DMS53 (cell line): ENCODE measurements around the gene PARP12.
A peak's percentile ranks its signal among the peaks of the same experiment; 100 is the strongest.

Source experiments
- DNase-seq: peaks from one replicate; lab custom pipeline; 2025; lab: John Stamatoyannopoulos, UW

The PARP12 gene

DNA sequence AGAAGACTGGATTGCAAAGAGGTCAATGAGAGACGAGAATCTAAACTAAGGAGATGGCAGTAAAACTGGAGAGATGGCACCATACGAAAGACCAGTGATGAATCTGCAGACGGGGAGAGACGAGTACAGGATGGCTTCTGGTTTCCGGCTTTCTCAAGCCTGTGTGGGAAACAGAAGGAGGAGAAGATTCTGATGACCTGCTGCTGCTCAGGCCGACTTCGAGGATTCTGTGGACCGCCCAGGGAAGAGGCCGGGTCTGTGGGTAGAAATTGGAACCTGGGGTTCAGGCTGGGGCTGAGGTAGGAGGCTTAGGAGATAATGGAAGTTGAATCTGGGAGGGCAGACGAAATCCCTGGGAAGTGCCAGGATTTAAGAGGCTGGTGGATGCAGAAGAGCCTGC lies 48.6 kb downstream of the PARP12 start:
- no peak for DNase-seq

DNA sequence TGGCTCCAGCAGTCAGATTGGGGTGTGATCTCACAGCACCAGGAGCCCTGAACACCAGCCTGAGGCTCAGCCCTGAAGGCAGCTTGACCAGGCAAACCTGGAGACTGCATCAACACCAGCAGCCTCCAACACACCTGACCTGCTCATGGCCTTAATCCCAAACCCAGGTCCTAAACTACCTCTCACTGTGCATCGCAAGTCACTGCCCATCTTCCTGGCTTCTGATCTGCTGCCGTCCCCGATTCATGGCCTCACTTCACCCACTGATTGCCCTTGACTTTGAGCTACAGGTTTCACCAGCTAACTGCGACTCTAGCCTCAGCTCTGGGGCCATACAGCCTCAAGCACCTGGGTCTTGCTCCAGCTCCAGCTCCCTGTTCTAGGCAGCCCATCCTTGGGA lies 49.1 kb downstream of the PARP12 start:
- no peak for DNase-seq

DNA sequence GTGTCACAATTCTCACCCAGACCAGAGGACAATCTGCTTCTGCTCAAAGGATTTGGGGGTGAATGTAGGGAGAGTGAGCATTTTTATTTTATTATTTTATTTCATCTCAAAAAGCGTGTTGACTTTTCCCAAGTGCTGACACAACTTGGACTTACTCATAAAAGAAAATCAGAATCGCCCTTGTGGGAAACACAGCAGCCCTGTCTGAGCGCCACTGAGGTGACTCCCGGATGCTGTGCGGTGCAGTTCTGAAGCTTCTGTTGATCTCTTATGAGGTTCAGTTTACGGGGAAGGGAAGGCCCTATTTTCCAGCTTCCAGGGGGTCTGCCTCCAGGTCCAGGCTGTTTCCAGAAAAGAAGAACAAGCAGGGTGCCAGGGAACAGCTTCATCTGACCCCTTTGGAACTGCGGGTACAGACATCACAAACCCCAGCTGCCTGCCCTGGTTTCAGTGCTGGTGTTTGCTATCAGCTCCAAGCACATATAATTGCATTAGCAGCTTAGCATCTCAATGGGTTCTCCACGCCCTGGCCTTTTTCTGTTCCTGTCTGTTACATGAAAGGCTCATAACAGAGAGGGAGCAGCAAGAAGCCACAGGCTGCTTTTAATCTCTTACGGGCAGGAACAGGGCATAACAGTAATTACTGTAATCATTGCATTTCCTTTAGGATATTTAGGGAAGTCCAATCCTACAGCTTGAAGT lies 52.4 kb downstream of the PARP12 start:
- peak; percentile 17 for DNase-seq

DNA sequence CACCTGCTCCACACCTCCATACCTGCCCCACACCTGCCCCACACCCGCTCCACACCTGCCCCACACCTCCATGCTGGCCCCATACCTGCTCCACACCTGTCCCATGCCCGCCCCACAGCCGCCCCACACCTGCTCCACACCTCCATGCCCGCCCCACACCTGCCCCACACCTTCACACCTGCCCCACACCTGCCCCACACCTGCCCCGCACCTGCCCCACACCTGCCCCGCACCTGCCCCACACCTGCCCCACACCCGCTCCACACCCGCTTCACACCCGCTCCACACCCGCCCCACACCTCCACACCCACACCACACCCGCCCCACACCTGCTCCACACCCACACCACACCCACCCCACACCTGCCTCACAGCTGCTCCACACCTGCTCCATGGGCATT lies 53.0 kb downstream of the PARP12 start:
- DNase-seq: peak; percentile 38

DNA sequence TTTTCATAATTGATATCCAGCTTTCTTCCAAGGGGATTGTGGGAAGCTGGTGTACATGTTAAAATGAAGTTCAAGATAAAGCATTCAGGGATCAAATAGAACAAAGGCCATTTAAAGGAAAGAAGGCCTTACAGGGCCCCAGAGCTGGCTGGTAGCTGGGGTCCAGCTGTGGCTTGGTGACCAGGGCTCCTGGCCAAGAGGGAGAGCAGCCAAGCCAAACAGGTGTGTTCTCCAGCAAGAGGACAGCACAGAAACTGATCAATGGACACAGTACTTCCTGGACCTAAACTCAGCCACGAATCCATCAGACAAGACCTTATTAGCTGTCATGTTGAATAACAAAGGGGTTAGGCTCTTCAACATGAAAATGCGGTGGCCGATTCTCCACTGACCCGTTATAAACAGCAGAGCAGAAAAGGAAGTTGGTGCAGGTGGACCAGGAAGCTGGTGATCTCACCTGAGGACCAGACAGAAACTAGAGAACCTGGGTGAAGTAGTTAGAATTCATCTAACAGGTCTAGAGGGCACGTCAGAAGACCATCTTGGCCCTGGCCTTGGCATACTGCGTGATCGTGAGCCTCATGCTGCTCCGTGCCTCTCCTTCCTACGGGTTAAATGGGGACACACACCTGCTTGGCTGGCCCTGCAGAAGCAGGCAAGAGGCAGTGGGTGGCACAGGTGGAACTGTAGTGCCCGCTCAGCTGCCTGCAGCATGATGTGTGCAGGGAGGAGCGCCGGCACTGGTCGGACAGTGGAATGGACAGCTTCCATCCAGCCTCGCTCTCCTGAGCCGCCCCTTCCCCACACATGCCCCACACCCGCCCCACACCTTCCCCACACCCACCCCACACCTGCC lies 53.8 kb downstream of the PARP12 start:
- DNase-seq: peak; percentile 50

DNA sequence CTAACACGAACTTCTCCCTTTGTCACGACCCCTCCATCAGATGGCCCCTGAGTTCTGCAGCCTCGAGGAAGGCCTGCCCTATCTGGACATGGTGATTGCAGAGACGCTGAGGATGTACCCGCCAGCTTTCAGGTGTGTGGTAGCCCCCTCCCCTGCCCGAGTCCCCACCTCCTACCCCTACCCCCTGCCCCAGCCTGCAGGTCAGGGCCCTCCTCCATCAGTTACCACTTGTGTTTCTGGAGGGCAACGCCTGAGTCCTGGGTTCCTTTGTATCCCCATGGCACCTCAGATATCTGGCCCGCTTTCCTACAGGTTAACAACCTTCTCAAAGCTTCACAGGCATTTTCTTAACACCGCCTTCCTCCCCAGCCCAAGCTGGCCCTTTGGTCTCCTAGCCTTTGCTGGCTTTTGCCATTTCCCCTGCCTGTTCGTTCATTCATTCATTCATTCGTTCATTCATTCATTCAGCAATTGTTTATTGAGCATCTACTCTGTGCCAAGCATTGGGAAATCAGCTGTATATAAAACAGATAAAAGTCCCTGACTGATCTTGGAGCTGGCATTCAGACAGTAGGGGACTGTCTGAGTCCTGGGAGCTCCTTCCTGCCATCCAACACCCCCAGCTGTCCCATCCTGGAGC lies 55.6 kb downstream of the PARP12 start:
- DNase-seq: no peak

DNA sequence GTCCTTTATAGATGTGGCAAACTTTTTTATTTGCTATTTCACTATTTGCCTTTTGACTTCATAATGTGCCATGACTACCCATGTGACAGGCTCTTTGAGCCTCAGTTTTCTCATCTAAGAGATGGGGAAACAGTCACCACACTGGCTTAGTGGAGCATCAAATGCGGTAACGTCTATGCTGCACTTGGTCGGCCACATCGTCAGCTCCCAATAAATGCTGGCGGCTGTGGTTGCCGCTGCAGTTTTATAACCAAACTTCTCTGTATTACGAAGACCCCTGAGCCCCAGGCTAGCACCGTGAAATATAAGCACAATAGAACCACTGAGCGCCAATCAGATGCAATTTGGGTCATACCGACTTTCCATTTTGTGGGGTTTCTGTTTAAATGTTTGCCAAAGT lies 56.2 kb downstream of the PARP12 start:
- DNase-seq: no peak

DNA sequence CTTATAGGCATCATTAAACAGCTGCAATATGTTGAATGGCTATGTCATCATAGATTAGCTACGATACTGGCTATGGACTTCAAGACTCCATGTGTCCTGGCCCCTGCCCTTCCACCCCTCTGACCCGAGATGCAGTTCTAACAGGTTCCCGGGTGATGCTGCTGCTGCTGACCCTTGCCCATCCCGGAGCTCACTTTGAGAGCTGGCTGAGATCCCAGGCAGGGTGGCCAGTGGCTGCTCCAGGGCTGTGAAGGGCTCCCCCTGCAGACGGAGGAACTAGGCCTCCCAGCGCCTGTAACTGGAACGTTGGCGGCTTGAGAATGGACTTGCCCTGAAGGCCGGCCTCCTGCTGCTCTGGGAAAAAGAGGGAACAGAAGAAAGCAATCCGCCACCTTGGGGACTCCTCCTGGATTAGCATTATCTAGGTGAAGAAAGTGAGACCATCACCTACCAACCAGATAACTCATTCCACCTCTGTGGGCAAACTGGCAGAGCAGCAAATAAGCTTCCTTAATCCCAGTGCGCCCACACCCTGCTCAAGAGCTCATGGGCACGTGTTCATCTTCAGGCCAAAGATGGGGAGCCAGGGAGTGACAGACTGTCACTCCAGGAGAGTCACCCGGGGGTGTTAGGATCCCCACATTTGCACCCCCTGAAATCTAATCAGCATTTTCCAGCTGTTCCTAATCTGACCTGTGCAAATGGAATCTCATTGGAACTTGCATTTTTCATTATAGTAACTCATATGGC lies 56.8 kb downstream of the PARP12 start:
- DNase-seq: peak; percentile 72

DNA sequence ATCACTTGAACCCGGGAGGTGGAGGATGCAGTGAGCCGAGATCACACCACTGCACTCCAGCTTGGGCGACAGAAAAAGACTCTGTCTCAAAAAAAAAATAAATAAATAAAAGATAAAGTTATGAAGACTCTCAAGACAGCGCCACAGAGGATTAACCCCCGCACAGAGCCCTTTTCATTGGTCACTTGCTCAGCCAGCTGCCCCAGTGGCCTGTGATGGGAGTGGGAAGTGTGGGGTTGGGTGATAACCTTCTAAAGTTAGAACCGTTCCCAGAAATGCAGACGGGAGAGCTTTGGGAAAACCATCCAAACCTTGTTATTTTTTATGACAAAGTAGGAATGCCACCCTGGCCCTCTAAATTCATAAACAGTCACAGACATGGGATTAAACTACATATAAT lies 57.4 kb downstream of the PARP12 start:
- no peak for DNase-seq

DNA sequence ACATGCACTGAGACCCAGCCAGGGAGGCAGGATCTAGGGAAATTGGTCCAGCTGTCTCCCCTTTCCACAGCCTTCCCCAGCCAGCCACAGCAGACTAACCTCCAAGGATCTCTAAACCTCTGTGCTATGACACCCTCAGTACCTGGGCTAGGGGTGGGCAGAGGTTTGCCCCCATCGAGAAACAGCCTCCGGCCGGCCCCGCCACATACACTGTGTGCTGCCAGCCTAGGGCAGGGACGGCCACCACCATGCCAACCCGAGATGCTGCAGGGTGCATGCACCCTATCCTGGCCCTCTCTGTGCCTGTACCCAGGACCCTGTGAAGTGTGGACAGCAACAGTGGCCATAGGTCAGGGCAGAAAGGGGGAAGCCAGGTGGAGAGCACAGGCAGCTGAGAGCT lies 58.1 kb downstream of the PARP12 start:
- no peak for DNase-seq

DNA sequence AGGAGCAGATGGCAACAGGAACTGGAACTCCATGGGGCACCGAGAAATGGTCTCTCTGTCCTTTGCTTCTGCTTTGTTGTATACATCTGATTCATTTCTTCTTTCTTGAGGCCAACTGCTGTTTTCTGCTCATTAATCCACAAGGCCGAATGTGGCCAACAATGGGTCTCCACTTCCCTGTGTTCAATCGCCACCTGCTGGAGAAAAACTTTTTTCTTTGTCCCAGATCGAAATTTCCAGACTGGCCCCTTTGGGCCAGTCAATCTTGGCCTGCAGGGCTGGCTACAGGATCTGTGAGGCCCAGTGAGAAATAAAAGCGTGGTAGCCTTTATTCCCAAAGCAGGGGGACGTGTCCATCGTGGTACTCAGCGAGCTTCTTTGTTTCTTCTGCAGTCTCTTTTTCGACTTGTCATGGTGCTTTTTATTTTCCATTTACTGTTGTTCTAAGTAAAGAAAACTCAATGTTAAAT lies 58.8 kb downstream of the PARP12 start:
- DNase-seq: peak; percentile 81

DNA sequence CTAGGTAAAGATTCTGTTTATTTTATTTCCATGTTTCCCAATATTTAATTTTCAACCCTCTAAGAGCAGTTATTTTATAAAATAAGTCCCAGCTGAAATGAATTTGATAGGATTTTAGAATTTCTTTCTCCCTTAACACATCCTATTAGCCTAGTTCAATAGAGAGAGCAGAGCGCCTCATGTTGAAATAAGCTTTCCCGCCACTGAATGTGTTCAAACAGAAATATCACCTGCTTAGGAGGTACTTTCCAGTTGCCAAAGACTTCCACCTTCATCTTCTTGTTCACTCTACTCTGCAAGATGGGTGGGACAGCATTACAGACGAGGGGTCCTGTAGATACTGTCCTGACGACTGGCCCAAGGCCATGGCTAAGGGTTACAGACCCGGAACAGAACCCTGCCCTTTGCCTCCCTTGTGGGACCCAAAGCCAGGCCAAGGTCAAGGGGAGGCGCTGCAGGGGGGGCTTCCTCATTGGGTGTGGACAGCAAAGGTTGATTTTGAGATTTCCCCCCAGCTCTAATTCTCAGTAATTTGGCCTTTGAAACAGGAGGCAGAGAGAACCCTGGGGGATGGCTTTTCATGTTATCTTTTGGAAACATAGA lies 62.0 kb downstream of the PARP12 start:
- DNase-seq: peak; percentile 29

DNA sequence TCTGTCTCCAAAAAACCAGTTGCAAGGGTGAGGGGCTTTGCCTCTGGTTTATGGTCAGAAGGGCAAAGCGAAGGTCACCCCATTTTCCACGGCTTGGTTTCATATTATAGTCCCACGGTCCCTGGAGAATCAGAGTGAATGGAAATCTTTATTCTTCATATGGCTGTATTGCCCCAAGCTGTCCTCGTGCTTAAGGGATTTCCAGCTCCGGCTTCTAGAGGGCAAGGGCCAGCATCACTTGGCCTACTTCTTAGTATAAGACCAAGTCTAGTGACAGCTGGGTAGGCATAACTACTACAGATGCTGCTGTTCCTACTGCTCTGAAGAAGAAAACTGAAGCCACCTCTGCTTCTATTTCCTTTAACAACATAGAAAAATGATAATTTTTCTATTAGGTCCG lies 63.2 kb downstream of the PARP12 start:
- no peak for DNase-seq

DNA sequence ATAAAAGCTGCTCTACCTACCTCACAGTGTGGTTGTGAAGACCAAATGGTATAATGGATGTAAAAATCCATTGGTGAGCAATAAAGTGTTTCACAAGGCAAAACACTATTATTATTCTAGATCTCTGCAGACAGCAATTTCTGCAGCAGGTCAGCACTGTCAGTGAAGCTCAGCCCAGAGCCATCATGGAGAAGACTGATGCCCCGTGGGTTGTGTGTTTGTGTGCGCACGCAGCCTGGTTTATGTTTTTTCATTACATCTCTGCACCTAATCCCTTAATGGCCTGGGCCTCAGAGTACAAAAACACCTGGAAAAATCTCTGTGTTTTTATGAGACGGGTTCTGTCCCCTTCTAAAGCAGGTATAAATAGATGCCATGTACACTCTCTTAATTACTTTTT lies 64.2 kb downstream of the PARP12 start:
- DNase-seq: no peak

DNA sequence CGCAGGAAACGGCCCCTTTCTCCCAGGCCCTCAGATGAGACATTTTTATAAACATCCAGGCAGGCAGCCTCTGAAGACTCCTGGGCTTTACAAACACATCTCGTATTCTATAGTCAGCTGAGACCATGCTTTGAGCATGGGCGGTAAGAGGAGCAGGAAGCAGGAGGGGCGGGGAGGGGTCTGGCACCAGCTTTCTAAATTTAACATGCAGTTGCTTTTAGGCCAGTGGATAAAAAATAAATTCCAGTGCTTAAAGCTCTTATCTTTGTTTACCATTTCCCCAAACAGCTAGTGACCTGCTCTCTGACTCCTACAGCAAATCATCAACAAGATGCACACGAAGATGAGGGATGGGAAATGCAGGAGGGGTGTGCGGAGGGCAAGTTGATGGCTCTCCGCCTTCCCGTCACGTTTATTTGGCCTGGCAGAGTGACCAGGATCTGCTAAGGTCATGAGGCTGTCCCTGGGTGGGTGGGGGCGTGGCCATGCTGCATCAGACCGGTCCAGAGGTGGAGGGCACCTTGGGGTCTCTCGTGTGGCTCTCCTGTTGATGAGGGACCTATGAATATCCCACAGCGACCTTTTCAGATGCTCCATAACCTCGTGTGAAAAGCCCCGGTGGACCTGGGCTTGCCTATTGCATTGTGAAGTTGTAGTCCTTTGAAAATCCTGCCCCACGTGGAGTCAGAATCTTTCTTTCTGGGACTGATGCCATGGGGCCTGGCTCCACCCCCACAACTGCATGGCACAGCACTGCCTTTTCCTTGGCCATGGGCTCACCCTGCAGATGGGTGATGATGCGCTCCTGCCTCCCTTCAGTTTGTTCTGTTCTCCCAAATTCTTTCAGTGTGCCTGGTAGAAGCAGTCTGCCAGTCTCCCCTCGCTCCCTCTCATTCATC lies 67.5 kb downstream of the PARP12 start:
- DNase-seq: no peak

DNA sequence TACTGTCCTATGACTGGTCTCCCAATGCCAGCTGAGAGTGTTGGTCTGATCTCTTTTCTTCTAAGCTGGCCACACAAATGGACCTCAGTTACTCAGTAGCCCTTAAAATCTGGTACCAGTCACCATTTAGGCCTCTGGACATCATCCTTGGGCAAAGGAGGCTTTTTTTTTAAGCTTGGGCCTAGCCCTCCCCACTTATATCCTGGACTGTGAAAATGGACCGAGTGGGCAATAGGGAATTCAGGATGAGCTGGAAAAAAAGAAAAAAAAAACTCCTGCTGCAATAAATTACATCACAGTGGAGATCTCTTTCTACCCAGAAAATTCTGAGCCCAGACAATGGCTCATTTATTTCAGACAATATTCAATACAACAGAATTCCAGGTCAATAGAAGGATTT lies 68.4 kb downstream of the PARP12 start:
- DNase-seq: no peak

DNA sequence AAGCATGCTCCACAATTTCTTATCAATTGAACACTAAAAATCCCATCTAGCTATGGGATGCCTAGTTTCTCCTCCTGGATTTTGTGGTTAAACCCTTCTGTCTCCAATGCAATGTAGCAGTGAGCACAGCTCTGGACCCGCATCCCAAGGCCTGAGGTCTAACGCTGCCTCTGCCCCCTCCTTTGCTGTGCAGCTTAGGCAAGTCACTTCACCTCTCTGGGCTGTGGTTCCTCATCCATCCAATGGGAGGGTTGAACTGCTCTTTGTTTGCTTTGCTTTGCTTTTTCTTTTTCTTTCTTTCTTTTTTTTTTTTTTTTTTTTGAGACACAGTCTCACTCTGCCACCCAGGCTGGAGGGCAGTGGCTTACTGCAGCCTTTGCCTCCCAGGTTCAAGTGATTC lies 69.2 kb downstream of the PARP12 start:
- no peak for DNase-seq

DNA sequence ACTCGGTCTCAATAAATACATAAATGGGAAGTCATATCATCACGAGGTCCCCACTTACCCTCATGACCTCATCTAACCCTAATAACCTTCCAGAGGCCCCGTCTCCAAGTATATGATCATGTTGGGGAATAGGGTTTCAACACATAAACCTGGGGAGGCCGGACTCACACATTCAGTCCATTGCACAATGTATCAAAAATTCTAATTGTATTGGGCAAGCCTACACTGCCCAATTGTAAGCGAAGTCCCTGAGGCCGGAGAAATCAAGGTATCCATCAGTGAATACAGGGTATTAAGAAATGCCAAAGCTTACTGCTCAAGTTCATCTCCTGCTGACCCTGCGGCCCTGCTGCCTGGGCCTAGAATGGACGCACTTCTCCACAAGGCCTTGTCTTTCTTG lies 69.6 kb downstream of the PARP12 start:
- DNase-seq: no peak

DNA sequence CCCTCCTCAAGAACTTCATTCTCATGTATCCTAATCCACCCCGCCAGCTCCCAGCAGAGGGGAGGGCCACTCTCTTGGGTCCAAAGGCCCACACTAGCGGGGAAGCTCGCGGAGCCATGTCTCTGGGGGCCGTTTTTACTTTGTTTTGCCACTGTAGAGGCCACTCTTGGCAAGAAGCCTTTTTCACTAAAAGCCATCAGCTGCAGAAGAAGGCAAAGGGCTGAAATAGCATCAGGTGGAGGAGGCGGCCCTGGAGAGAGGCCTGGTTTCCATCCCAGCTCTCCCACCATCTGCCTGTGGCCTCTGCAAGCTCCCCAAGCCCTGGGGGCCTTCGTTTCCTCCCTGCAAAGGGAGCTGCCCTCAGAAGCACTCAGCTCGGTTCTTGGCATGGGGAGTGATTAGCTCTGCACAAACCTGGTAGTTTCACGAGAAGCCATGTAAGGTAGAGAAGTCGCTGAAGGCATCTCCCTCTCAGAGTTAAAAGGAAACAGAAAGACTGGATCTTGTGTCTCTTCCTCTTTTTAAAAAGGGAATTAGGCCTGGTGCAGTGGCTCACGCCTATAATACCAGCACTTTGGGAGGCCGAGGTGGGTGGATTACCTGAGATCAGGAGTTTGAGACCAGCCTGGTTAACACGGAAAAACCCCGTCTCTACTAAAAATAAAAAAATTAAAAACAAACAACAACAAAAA lies 70.3 kb downstream of the PARP12 start:
- no peak for DNase-seq

DNA sequence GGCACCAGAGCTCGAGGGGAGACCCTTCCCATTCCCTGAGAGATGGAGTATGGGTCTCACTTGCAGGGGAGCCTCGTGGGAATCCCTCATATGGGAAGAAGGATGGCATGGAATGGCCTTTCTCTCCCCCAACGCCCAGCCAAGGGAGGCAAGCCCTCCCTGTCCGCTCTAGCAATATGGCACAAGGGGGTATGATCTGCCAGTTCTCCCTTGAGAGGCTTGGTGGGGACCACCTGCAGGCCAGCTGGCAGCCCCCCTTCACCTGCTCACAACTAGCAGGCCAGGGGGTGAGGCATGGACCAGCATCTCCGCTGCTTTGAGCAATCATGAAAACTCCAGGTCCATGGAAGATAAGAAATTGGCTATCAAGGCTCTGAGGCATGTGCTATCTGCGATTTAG lies 70.8 kb downstream of the PARP12 start:
- DNase-seq: no peak
